Measurements from ENCODE around the gene MAP3K5.

- TF ChIP-seq, protein P1, sequence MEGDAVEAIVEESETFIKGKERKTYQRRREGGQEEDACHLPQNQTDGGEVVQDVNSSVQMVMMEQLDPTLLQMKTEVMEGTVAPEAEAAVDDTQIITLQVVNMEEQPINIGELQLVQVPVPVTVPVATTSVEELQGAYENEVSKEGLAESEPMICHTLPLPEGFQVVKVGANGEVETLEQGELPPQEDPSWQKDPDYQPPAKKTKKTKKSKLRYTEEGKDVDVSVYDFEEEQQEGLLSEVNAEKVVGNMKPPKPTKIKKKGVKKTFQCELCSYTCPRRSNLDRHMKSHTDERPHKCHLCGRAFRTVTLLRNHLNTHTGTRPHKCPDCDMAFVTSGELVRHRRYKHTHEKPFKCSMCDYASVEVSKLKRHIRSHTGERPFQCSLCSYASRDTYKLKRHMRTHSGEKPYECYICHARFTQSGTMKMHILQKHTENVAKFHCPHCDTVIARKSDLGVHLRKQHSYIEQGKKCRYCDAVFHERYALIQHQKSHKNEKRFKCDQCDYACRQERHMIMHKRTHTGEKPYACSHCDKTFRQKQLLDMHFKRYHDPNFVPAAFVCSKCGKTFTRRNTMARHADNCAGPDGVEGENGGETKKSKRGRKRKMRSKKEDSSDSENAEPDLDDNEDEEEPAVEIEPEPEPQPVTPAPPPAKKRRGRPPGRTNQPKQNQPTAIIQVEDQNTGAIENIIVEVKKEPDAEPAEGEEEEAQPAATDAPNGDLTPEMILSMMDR (IDR thresholded peaks at IDR 0.05) = no peak
- no peak for TF ChIP-seq POLR2AphosphoS5 (IDR thresholded peaks at IDR 0.05)
- TF ChIP-seq POLR2A (IDR thresholded peaks at IDR 0.05) = no peak
These were observed 212.5 kb downstream of the MAP3K5 start for GRCh38 chr6:136579800-136580199.

All from gastroesophageal sphincter (tissue), 3 donors.